Neuronal stem cell (in vitro differentiated cells): Measurements from ENCODE around the gene RPS6KA2.

ENCODE experiments used
- DNase-seq: peaks from one replicate; pipeline ENCODE4 v3.0.0-alpha.2; 2013; ENCODE audit warnings: low spot score
- H2AFZ ChIP-seq: one replicate; pipeline ENCODE4 v1.6.1; 2013; ENCODE audit warnings: mild to moderate bottlenecking, low read length, inconsistent platforms
- H2AK5ac ChIP-seq: 2 replicates; pipeline ENCODE4 v1.6.1; 2013; ENCODE audit warnings: low read depth, mild to moderate bottlenecking, inconsistent platforms, low read length, moderate library complexity, mixed read lengths
- H2BK120ac ChIP-seq: 2 replicates; pipeline ENCODE4 v1.6.1; 2013; ENCODE audit warnings: low read depth, mild to moderate bottlenecking, inconsistent platforms, low read length, moderate library complexity, mixed read lengths
- H2BK12ac ChIP-seq: one replicate; pipeline ENCODE4 v1.6.1; 2013; ENCODE audit warnings: low read length, inconsistent platforms
- H2BK15ac ChIP-seq: 2 replicates; pipeline ENCODE4 v1.6.1; 2013; ENCODE audit warnings: mild to moderate bottlenecking, low read length, inconsistent platforms, mixed read lengths
- H2BK5ac ChIP-seq: one replicate; pipeline ENCODE4 v1.6.1; 2013; ENCODE audit warnings: inconsistent platforms, mild to moderate bottlenecking, low read length, moderate library complexity
- H3K14ac ChIP-seq: one replicate; pipeline ENCODE4 v1.6.1; 2013; ENCODE audit warnings: low read length, inconsistent platforms
- H3K18ac ChIP-seq: 2 replicates; pipeline ENCODE4 v1.6.1; 2013; ENCODE audit warnings: low read length, inconsistent platforms
- H3K23ac ChIP-seq: 2 replicates; pipeline ENCODE4 v1.6.1; 2013; ENCODE audit warnings: low read depth, mild to moderate bottlenecking, mixed read lengths, low read length, inconsistent platforms; ENCODE audit not compliant: poor library complexity
- H3K27ac ChIP-seq: replicated peaks from 3 replicates; pipeline ENCODE4 v1.5.1; 2013; ENCODE audit warnings: low read length, inconsistent platforms
- H3K27me3 ChIP-seq, 3 experiments: 2 replicates each; pipeline ENCODE4 v1.6.1; 2013; ENCODE audit warnings: low read length in 3 of 3, mild to moderate bottlenecking in 2 of 3, inconsistent platforms in 1 of 3, low read depth in 1 of 3, mixed read lengths in 1 of 3, moderate library complexity in 1 of 3; ENCODE audit not compliant: control insufficient read depth in 3 of 3, insufficient read depth in 3 of 3
- H3K36me3 ChIP-seq, 2 donors: replicated peaks in 1 of 2; 2 replicates each; pipeline ENCODE4 v1.6.1; 2013; ENCODE audit warnings: low read length in 2 of 2; ENCODE audit not compliant: control insufficient read depth in 2 of 2, insufficient read depth in 2 of 2
- H3K4ac ChIP-seq: 2 replicates; pipeline ENCODE4 v1.6.1; 2013; ENCODE audit warnings: inconsistent platforms, mild to moderate bottlenecking, low read length, moderate library complexity
- H3K4me1 ChIP-seq, 2 donors: 1 replicate in 1 of 2; 2 replicates in 1 of 2; pipeline ENCODE4 v1.6.1; 2013; ENCODE audit warnings: low read length in 2 of 2, low read depth in 1 of 2; ENCODE audit not compliant: control insufficient read depth in 2 of 2, insufficient read depth in 1 of 2
- H3K4me2 ChIP-seq: one replicate; pipeline ENCODE4 v1.6.1; 2013; ENCODE audit warnings: mild to moderate bottlenecking, low read length, inconsistent platforms; ENCODE audit not compliant: insufficient read depth, poor library complexity, severe bottlenecking
- H3K4me3 ChIP-seq, 2 donors: 2 replicates each; pipeline ENCODE4 v1.5.1; 2013; ENCODE audit warnings: low read length in 2 of 2, mild to moderate bottlenecking in 2 of 2, inconsistent platforms in 1 of 2, moderate library complexity in 1 of 2
- H3K79me1 ChIP-seq: one replicate; pipeline ENCODE4 v1.6.1; 2013; ENCODE audit warnings: low read depth, mild to moderate bottlenecking, inconsistent platforms, low read length, moderate library complexity
- H3K9ac ChIP-seq: one replicate; pipeline ENCODE4 v1.6.1; 2013; ENCODE audit warnings: mild to moderate bottlenecking, low read depth, low read length, inconsistent platforms; ENCODE audit not compliant: poor library complexity
- H3K9me3 ChIP-seq, 2 donors: replicated peaks in 1 of 2; 2 replicates each; pipeline versions ENCODE3 to v1.6.1; 2013; ENCODE audit warnings: low read length in 2 of 2, mild to moderate bottlenecking in 2 of 2, inconsistent platforms in 1 of 2, low read depth in 1 of 2, mixed read lengths in 1 of 2, moderate library complexity in 1 of 2; ENCODE audit not compliant: control insufficient read depth in 2 of 2, insufficient read depth in 1 of 2
- H4K8ac ChIP-seq: one replicate; pipeline ENCODE4 v1.6.1; 2013; ENCODE audit warnings: low read depth, mild to moderate bottlenecking, inconsistent platforms, low read length, moderate library complexity
- H4K91ac ChIP-seq: one replicate; pipeline ENCODE4 v1.6.1; 2013; ENCODE audit warnings: low read length, low read depth, mild to moderate bottlenecking, inconsistent platforms; ENCODE audit not compliant: poor library complexity
- WGBS, 2 donors: extraction: QIAGEN DNeasy Blood & Tissue Kit; methylation state at CpG; one replicate each; pipeline ENCODE4 v1.1.7; 2013; ENCODE audit warnings: missing lambda C conversion rate in 2 of 2, mixed read lengths in 1 of 2; ENCODE audit not compliant: insufficient read length in 2 of 2, insufficient replicate concordance in 1 of 2; ENCODE audit errors: extremely low coverage in 2 of 2; 5-methylcytosine and 5-hydroxymethylcytosine counted together

The RPS6KA2 gene

GRCh38 chr6:166596776-166597507 lies 30.1 kb downstream of the RPS6KA2 start:
- Histone ChIP-seq H3K18ac (peak overlapping the region; percentile 44), H3K9me3 (peaks cover 0 to 2% of the 10 kb centered on the region in 2 donors), H3K4me3 (no peak overlapping the region), H2BK120ac (no peak overlapping the region), H3K4me2 (no peak overlapping the region), H2BK5ac (no peak overlapping the region), H2AFZ (no peak overlapping the region), H3K36me3 (peaks cover 0 to 3% of the 10 kb centered on the region in 2 donors), H2BK12ac (no peak overlapping the region), H3K4me1 (peaks cover 0 to 13% of the 10 kb centered on the region in 2 donors), H3K79me1 (peaks cover under 1% of the 10 kb centered on the region), H3K4ac (no peak overlapping the region), H3K9ac (no peak overlapping the region), H2AK5ac (no peak overlapping the region), H2BK15ac (no peak overlapping the region), H3K27me3 (peaks cover 0 to 1% (median 0%) of the 10 kb centered on the region in 3 experiments), H4K91ac (no peak overlapping the region), H4K8ac (no peak overlapping the region), H3K14ac (peak overlapping the region; percentile 4), H3K27ac (no peak overlapping the region), H3K23ac (peak overlapping the region; percentile 48)
- WGBS, 2 donors, result no CpG with 5 or more reads among the region's 15 CpGs
- DNase-seq, result no peak

- Histone ChIP-seq H3K27me3 (peaks cover 0 to 1% (median 0%) of the 10 kb centered on the region in 3 experiments), H3K36me3 (peaks cover 0 to 3% of the 10 kb centered on the region in 2 donors), H2BK12ac (no peak overlapping the region), H3K4me2 (no peak overlapping the region), H3K79me1 (no peaks in the 10 kb centered on the region), H3K4me3 (no peak overlapping the region), H3K4ac (no peak overlapping the region), H4K91ac (no peak overlapping the region), H3K14ac (no peak overlapping the region), H3K23ac (no peak overlapping the region), H2AFZ (no peak overlapping the region), H2BK15ac (no peak overlapping the region), H2BK120ac (no peak overlapping the region), H3K4me1 (peaks cover 0 to 13% of the 10 kb centered on the region in 2 donors), H2AK5ac (no peak overlapping the region), H4K8ac (no peak overlapping the region), H3K18ac (no peak overlapping the region), H3K9ac (no peak overlapping the region), H3K27ac (no peak overlapping the region), H2BK5ac (no peak overlapping the region), H3K9me3 (no peaks in the 10 kb centered on the region)
- DNase-seq, result no peak
- WGBS, 2 donors, result no CpG with 5 or more reads among the region's 6 CpGs
These were observed 31.1 kb downstream of the RPS6KA2 start for GRCh38 chr6:166595949-166596348.

GRCh38 chr6:166595061-166595780 lies 31.8 kb downstream of the RPS6KA2 start:
- no CpG with 5 or more reads among the region's 13 CpGs for WGBS, 2 donors
- no peak overlapping the region for H2BK15ac ChIP-seq
- no peak overlapping the region for H4K8ac ChIP-seq
- H2BK120ac ChIP-seq, result no peak overlapping the region
- no peak overlapping the region for H3K18ac ChIP-seq
- no peak overlapping the region for H3K4me2 ChIP-seq
- H3K79me1 ChIP-seq, result no peaks in the 10 kb centered on the region
- H2AK5ac ChIP-seq, result no peak overlapping the region
- peaks cover 0 to 3% of the 10 kb centered on the region in 2 donors for H3K36me3 ChIP-seq
- H3K9me3 ChIP-seq, result no peaks in the 10 kb centered on the region
- H4K91ac ChIP-seq, result no peak overlapping the region
- no peak overlapping the region for H3K14ac ChIP-seq
- no peak overlapping the region for H3K23ac ChIP-seq
- H3K4ac ChIP-seq, result no peak overlapping the region
- H2BK12ac ChIP-seq, result no peak overlapping the region
- no peak overlapping the region for H3K9ac ChIP-seq
- no peak for DNase-seq
- H3K4me3 ChIP-seq, result no peak overlapping the region
- peaks cover 0 to 1% (median 0%) of the 10 kb centered on the region in 3 experiments for H3K27me3 ChIP-seq
- no peak overlapping the region for H3K27ac ChIP-seq
- no peak overlapping the region for H2AFZ ChIP-seq
- peaks cover 0 to 13% of the 10 kb centered on the region in 2 donors for H3K4me1 ChIP-seq
- H2BK5ac ChIP-seq, result no peak overlapping the region

GRCh38 chr6:166592821-166593220 lies 34.2 kb downstream of the RPS6KA2 start:
- H4K8ac ChIP-seq, result no peak overlapping the region
- peaks cover 3 to 20% of the 10 kb centered on the region in 2 donors for H3K4me1 ChIP-seq
- no peak for DNase-seq
- no peak overlapping the region for H3K23ac ChIP-seq
- no peak overlapping the region for H3K4me2 ChIP-seq
- no peak overlapping the region for H3K18ac ChIP-seq
- H3K36me3 ChIP-seq, result no peaks in the 10 kb centered on the region
- no peak overlapping the region for H2BK12ac ChIP-seq
- no peak overlapping the region for H3K4ac ChIP-seq
- H2BK5ac ChIP-seq, result no peak overlapping the region
- no peak overlapping the region for H3K9ac ChIP-seq
- no peaks in the 10 kb centered on the region for H3K79me1 ChIP-seq
- no peaks in the 10 kb centered on the region for H3K9me3 ChIP-seq
- H2AFZ ChIP-seq, result no peak overlapping the region
- H3K27ac ChIP-seq, result no peak overlapping the region
- no peak overlapping the region for H3K14ac ChIP-seq
- H2AK5ac ChIP-seq, result no peak overlapping the region
- H2BK120ac ChIP-seq, result no peak overlapping the region
- H3K27me3 ChIP-seq, result peaks cover 0 to 1% (median 0%) of the 10 kb centered on the region in 3 experiments
- H3K4me3 ChIP-seq, result no peak overlapping the region
- WGBS, 2 donors, result no CpG with 5 or more reads among the region's 9 CpGs
- no peak overlapping the region for H2BK15ac ChIP-seq
- H4K91ac ChIP-seq, result no peak overlapping the region
